Measurements from ENCODE around the gene KRTAP10-1. TPM values are rescaled to one million over a fixed set of nuclear protein-coding genes. Genes with fewer than 3 reads are reported as not detected.

KRTAP10-1 gene
- total and polyA plus RNA-seq, 9 of the 15 experiments (the other 6 are each of a cell fraction or from before 2014, with no cell fraction given) = not detected

- no peak overlapping the region for H3K4me2 ChIP-seq (ENCODE audit: insufficient read depth, low read length)
- DNase-seq (ENCODE audit: extremely low read depth in 1 of 4, low spot score in 3 of 4) (no peak), ATAC-seq (no peak), FAIRE-seq (no peak)
- in situ Hi-C loops (cut with MboI) (loop anchor here (10.0 kb wide), 1 partner anchor 429 kb away; no protein-coding TSS in a partner anchor), intact Hi-C loops (cut with micrococcal nuclease) (no loop called here)
- no peaks in the 10 kb centered on the region for H3K36me3 ChIP-seq (ENCODE audit: control insufficient read depth, insufficient read depth, low read length)
- H3K4me1 ChIP-seq (replicated peaks in 1 of 2; ENCODE audit: control insufficient read depth in 2 of 2, insufficient read depth in 2 of 2, low read length in 2 of 2) = peaks cover 0 to 34% of the 10 kb centered on the region in 2 experiments; a peak in 2 of 5 replicates
- no peaks in the 10 kb centered on the region for H3K9me3 ChIP-seq (replicated peaks; ENCODE audit: control insufficient read depth, insufficient read depth, low read depth, low read length)
- H3K27ac ChIP-seq (ENCODE audit: extremely low read depth, low read depth, low read length) = no peak overlapping the region; the same call in 2 of the 3 replicates
- H3K27me3 ChIP-seq (ENCODE audit: control insufficient read depth in 2 of 2, insufficient read depth in 2 of 2, low read length in 2 of 2) = peaks cover 56 to 78% of the 10 kb centered on the region in 2 experiments
- no peak overlapping the region for H2AFZ ChIP-seq (ENCODE audit: low read depth, low read length)
- ChIA-PET POLR2A (interaction anchor here (0.6 to 1.2 kb wide), 5 partner anchors 9 to 254 kb away, joined by 3 read pairs; no protein-coding TSS in a partner anchor), CTCF (ENCODE audit: low intra/inter-chr PET ratio) (interaction anchor here (0.6 kb wide), 1 partner anchor 19 kb away, joined by 4 read pairs; no protein-coding TSS in a partner anchor)
- BruUV-seq (replicated peaks) = no TSS peak
- WGBS (ENCODE audit: insufficient coverage, low coverage, missing lambda C conversion rate) = 23% methylated on average over 16 of the region's 16 CpGs
- H4K20me1 ChIP-seq (replicated peaks; ENCODE audit: control insufficient read depth, insufficient read depth, low read length) = peaks cover 16% of the 10 kb centered on the region
- H3K9me1 ChIP-seq (ENCODE audit: control insufficient read depth, insufficient read depth, low read length) = no peaks in the 10 kb centered on the region
- no peaks in the 10 kb centered on the region for H3K79me2 ChIP-seq (ENCODE audit: control insufficient read depth, insufficient read depth, low read length)
- no peak overlapping the region for H3K4me3 ChIP-seq
- H3K9ac ChIP-seq (ENCODE audit: insufficient read depth in 1 of 2, low read depth in 2 of 2, low read length in 2 of 2) = no peak overlapping the region; a peak in 1 of 4 replicates
- no peak for TF ChIP-seq BCLAF1 (IDR thresholded peaks at IDR 0.05; ENCODE audit: borderline replicate concordance in 1 of 2, control insufficient read depth in 1 of 2, low read depth in 2 of 2, low read length in 1 of 2)
- TF ChIP-seq MBD1 (CRISPR knock-in tag; IDR thresholded peaks at IDR 0.05) = no peak
- TF ChIP-seq REST (IDR thresholded peaks at IDR 0.05; ENCODE audit: borderline replicate concordance) = no peak
- no peak for TF ChIP-seq REST (CRISPR knock-in tag; IDR thresholded peaks at IDR 0.05; ENCODE audit: low read depth)
- TF ChIP-seq CREB1 (IDR thresholded peaks at IDR 0.05) = no peak
- TF ChIP-seq CREB1 (CRISPR knock-in tag; IDR thresholded peaks at IDR 0.05) = 0 out of 2 replicates have a peak, but pooled peaks have one; percentile 36
- no peak for TF ChIP-seq ZFPM2 (CRISPR knock-in tag; IDR thresholded peaks at IDR 0.05)
- TF ChIP-seq ZNF408 (CRISPR knock-in tag; IDR thresholded peaks at IDR 0.05; ENCODE audit: low read depth) = no peak
Observed at GRCh38 chr21:44505673-44506278, 34.2 kb downstream of the KRTAP10-1 start.

Data from K562 (cell line).